Suprapubic skin (tissue), 3 donors: ENCODE measurements around the gene SH3GL2.

Source experiments
- CTCF ChIP-seq, 2 donors: fragments of 200-600 bp in 1 of 2; fragments of 450-650 bp in 1 of 2; sonication (generic) in 1 of 2; IDR thresholded peaks; one replicate each; pipeline ENCODE4 v1.5.1; 2016 to 2019; ENCODE audit warnings: antibody characterized with exemption in 2 of 2, mild to moderate bottlenecking in 1 of 2, moderate library complexity in 1 of 2
- EP300 ChIP-seq: sonication (generic); formaldehyde crosslinking; IDR thresholded peaks from one replicate; pipeline ENCODE4 v1.6.1; 2017; ENCODE audit warnings: antibody characterized with exemption
- POLR2A ChIP-seq, 2 donors: fragments of 450-650 bp; IDR thresholded peaks; one replicate each; pipeline ENCODE4 v1.6.1; 2017; ENCODE audit warnings: antibody characterized with exemption in 2 of 2, mild to moderate bottlenecking in 2 of 2, moderate library complexity in 2 of 2

- TF ChIP-seq CTCF (IDR thresholded peaks at IDR 0.05) (no peak), POLR2A (IDR thresholded peaks at IDR 0.05) (no peak), EP300 (no peak)
Observed at GRCh38 chr9:17694336-17694735, 115.5 kb downstream of the SH3GL2 start.
